Measurements from ENCODE around the gene GAREM2. TPM values are rescaled to one million over a fixed set of nuclear protein-coding genes. Genes with fewer than 3 reads are reported as not detected.

Gene GAREM2
- total and polyA plus RNA-seq, 2 donors (not counting 3 experiments of a cell fraction or from before 2014, with no cell fraction given) = 3.1 to 3.7 TPM

GRCh38 chr2:26184555-26185303, 11.8 kb downstream of the GAREM2 start:
- dilution Hi-C loops (cut with MboI; ENCODE audit: extremely low pct_ligation_motif_present, low sequenced_read_pairs) (no loop called here), intact Hi-C loops (cut with micrococcal nuclease) (no loop called here)
- Histone ChIP-seq H3K36me3 (ENCODE audit: control insufficient read depth in 2 of 2, extremely low read depth in 1 of 2, insufficient read depth in 2 of 2, low read length in 2 of 2) (no peaks in the 10 kb centered on the region), H3K9me3 (replicated peaks; ENCODE audit: control insufficient read depth, insufficient read depth, low read length) (no peaks in the 10 kb centered on the region), H2AFZ (ENCODE audit: low read depth, low read length) (peak overlapping the region; percentile 89), H3K4me3 (replicated peaks in 1 of 3; ENCODE audit: insufficient read depth in 1 of 3, low read depth in 1 of 3, low read length in 3 of 3) (peak overlapping the region; percentile 50 to 52 (median 51)), H3K4me2 (ENCODE audit: insufficient read depth, low read length) (peak overlapping the region; percentile 69), H3K9me1 (replicated peaks; ENCODE audit: control insufficient read depth, extremely low read depth, insufficient read depth, low read length) (no peaks in the 10 kb centered on the region), H3K27me3 (ENCODE audit: control insufficient read depth in 2 of 2, insufficient read depth in 2 of 2, low read length in 2 of 2) (no peaks in the 10 kb centered on the region), H4K20me1 (replicated peaks; ENCODE audit: control insufficient read depth, extremely low read depth, insufficient read depth, low read length) (no peaks in the 10 kb centered on the region), H3K4me1 (ENCODE audit: control insufficient read depth, extremely low read depth, insufficient read depth, low read length) (peaks cover 3% of the 10 kb centered on the region), H3K27ac (ENCODE audit: insufficient read depth, low read depth, low read length) (no peak overlapping the region), H3K79me2 (ENCODE audit: control insufficient read depth, insufficient read depth, low read length) (no peaks in the 10 kb centered on the region), H3K9ac (replicated peaks; ENCODE audit: extremely low read depth, insufficient read depth, low read length) (peak overlapping the region; percentile 55)
- DNase-seq (ENCODE audit: low read depth, low spot score) (peak; percentile 86), FAIRE-seq (peak; percentile 73)
- ChIA-PET CTCF (interaction anchor here (0.5 to 3.2 kb wide), 32 partner anchors 8 to 349 kb away, joined by 3 to 26 read pairs (median 4); partner anchors contain the start of genes GAREM2, KIF3C and RAB10), POLR2A (no interaction called here)
- BruUV-seq (replicated peaks) = no TSS peak
- no peak for TF ChIP-seq FOS (IDR thresholded peaks at IDR 0.05; ENCODE audit: borderline replicate concordance, insufficient read depth, low read length)
- no peak for TF ChIP-seq EZH2 (IDR thresholded peaks at IDR 0.05; ENCODE audit: borderline replicate concordance, low read depth, low read length, severe bottlenecking)
- TF ChIP-seq JUN (IDR thresholded peaks at IDR 0.05; ENCODE audit: borderline replicate concordance, insufficient read depth, insufficient read length, low read depth) = no peak
- TF ChIP-seq POLR2AphosphoS5 (IDR thresholded peaks at IDR 0.05; ENCODE audit: insufficient read depth, low read depth, low read length) = peak; percentile 69
- peak; percentile 70 to 84 for TF ChIP-seq CTCF (IDR thresholded peaks at IDR 0.05; ENCODE audit: extremely low read depth in 1 of 2, insufficient read depth in 1 of 2, low read depth in 1 of 2, low read length in 2 of 2)
- no peak for TF ChIP-seq GATA2 (IDR thresholded peaks at IDR 0.05; ENCODE audit: insufficient read depth, insufficient read length, low read depth, low read length)
- TF ChIP-seq MYC (IDR thresholded peaks at IDR 0.05; ENCODE audit: low read depth, low read length) = no peak
- TF ChIP-seq POLR2A (IDR thresholded peaks at IDR 0.05; ENCODE audit: low read depth, low read length) = peak; percentile 53
- peak; percentile 59 for TF ChIP-seq MAX (IDR thresholded peaks at IDR 0.05; ENCODE audit: insufficient read depth, insufficient read length)

Data from endothelial cell of umbilical vein (primary cell).